Measurements from ENCODE around the gene HADHA. TPM values are rescaled to one million over a fixed set of nuclear protein-coding genes. Genes with fewer than 3 reads are reported as not detected.
A peak's percentile ranks its signal among the peaks of the same experiment; 100 is the strongest.

The HADHA gene
- total RNA-seq, 4 donors from 2014 or later = 92.8 to 233 (median 142) TPM

DNA sequence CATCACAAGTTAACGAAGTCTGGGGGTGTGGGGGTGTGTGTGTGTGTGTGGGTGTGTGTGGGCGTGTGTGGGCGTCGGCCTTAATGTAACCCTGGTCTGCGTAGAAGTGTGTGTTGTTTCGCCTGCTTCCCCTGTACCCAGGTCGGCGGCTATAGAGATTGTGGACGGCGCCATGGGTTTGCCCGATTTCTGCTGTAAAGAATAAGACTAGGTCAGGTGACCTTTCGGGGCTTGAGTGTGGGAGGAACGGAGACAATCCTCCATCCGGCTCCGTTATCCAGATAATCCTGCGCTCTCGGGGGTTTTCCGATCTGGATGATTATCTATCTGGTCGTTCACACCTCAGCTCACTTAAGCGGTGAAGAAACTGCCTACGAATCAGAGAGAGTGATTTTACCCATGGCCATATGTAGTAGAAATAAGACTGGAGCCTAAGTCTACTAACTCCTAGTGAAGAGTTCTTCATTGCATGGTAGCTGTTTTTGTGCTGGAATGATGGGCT is 850 bp upstream of the HADHA start:
- H3K9me3 ChIP-seq = no peaks in the 10 kb centered on the region
- DNase-seq = peak; percentile 66
- intact Hi-C loops (cut with DNase I; ENCODE audit: low total_unique reads) (loop anchor here (2.0 kb wide), 1 partner anchor 54 kb away; no protein-coding TSS in a partner anchor), in situ Hi-C loops (cut with MboI; ENCODE audit: low pct_ligation_motif_present in 1 of 4, low pct_unique_long_range_greater_than_20kb in 1 of 4, low sequenced_read_pairs in 3 of 4) (loop anchor here in 1 of 4 donors (25.0 kb wide), 1 partner anchor 92 kb away; the partner anchor contains the start of genes ADGRF3 and SELENOI)
- H3K4me1 ChIP-seq = peaks cover 19 to 65% (median 45%) of the 10 kb centered on the region in 4 donors
- 0% methylated on average over 1 to 21 of the region's 21 CpGs for WGBS, 2 donors (ENCODE audit: low coverage in 1 of 2)
- H3K27ac ChIP-seq = peak overlapping the region; percentile 86 to 97 (median 92)
- no peaks in the 10 kb centered on the region for H3K27me3 ChIP-seq
- no peaks in the 10 kb centered on the region for H3K36me3 ChIP-seq
- peak overlapping the region; percentile 73 to 90 (median 78) for H3K4me3 ChIP-seq
- TF ChIP-seq POLR2AphosphoS5 (IDR thresholded peaks at IDR 0.05) (no peak), EP300 (IDR thresholded peaks at IDR 0.05; ENCODE audit: low read depth) (no peak), POLR2A (IDR thresholded peaks at IDR 0.05) (no peak)
- TF ChIP-seq, protein P1, sequence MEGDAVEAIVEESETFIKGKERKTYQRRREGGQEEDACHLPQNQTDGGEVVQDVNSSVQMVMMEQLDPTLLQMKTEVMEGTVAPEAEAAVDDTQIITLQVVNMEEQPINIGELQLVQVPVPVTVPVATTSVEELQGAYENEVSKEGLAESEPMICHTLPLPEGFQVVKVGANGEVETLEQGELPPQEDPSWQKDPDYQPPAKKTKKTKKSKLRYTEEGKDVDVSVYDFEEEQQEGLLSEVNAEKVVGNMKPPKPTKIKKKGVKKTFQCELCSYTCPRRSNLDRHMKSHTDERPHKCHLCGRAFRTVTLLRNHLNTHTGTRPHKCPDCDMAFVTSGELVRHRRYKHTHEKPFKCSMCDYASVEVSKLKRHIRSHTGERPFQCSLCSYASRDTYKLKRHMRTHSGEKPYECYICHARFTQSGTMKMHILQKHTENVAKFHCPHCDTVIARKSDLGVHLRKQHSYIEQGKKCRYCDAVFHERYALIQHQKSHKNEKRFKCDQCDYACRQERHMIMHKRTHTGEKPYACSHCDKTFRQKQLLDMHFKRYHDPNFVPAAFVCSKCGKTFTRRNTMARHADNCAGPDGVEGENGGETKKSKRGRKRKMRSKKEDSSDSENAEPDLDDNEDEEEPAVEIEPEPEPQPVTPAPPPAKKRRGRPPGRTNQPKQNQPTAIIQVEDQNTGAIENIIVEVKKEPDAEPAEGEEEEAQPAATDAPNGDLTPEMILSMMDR (IDR thresholded peaks at IDR 0.05) = no peak

- TF ChIP-seq POLR2A (IDR thresholded peaks at IDR 0.05) (no peak), EP300 (IDR thresholded peaks at IDR 0.05; ENCODE audit: low read depth) (no peak), POLR2AphosphoS5 (IDR thresholded peaks at IDR 0.05) (no peak)
- TF ChIP-seq, protein P1 (IDR thresholded peaks at IDR 0.05) = no peak
- Histone ChIP-seq H3K27ac (peak overlapping the region; percentile 86 to 97 (median 92)), H3K36me3 (peaks cover 0 to 4% (median 0%) of the 10 kb centered on the region in 4 donors), H3K9me3 (no peaks in the 10 kb centered on the region), H3K4me3 (peak overlapping the region; percentile 73 to 90 (median 78)), H3K4me1 (peaks cover 21 to 70% (median 49%) of the 10 kb centered on the region in 4 donors), H3K27me3 (no peaks in the 10 kb centered on the region)
- intact Hi-C loops (cut with DNase I; ENCODE audit: low total_unique reads) = loop anchor here (2.0 kb wide), 1 partner anchor 55 kb away; no protein-coding TSS in a partner anchor
- 0 to 1% methylated on average over 15 to 22 of the region's 22 CpGs for WGBS, 2 donors (ENCODE audit: low coverage in 1 of 2)
- DNase-seq = peak; percentile 35
- in situ Hi-C loops (cut with MboI; ENCODE audit: low pct_ligation_motif_present in 1 of 4, low pct_unique_long_range_greater_than_20kb in 1 of 4, low sequenced_read_pairs in 3 of 4) = loop anchor here in 1 of 4 donors (25.0 kb wide), 1 partner anchor 94 kb away; the partner anchor contains the start of genes ADGRF3 and SELENOI
These were observed 743 bp downstream of the HADHA start for GRCh38 chr2:26243470-26244308.

GRCh38 chr2:26241928-26242436 is 2.5 kb downstream of the HADHA start:
- in situ Hi-C loops (cut with MboI; ENCODE audit: low pct_ligation_motif_present in 1 of 4, low pct_unique_long_range_greater_than_20kb in 1 of 4, low sequenced_read_pairs in 3 of 4) (loop anchor here in 1 of 4 donors (25.0 kb wide), 1 partner anchor 95 kb away; the partner anchor contains the start of genes ADGRF3 and SELENOI), intact Hi-C loops (cut with DNase I; ENCODE audit: low total_unique reads) (no loop called here)
- peaks cover 0 to 18% (median 7%) of the 10 kb centered on the region in 4 donors for H3K36me3 ChIP-seq
- H3K9me3 ChIP-seq = no peaks in the 10 kb centered on the region
- H3K27ac ChIP-seq = peak overlapping the region in 3 of 4 donors; percentile 51 to 93 (median 57)
- WGBS, 2 donors (ENCODE audit: low coverage in 1 of 2) = 69 to 72% methylated on average over 4 to 6 of the region's 6 CpGs
- TF ChIP-seq POLR2AphosphoS5 (IDR thresholded peaks at IDR 0.05) = no peak
- TF ChIP-seq EP300 (IDR thresholded peaks at IDR 0.05; ENCODE audit: low read depth) = no peak
- H3K4me1 ChIP-seq = peaks cover 20 to 66% (median 50%) of the 10 kb centered on the region in 4 donors
- H3K27me3 ChIP-seq = no peaks in the 10 kb centered on the region
- DNase-seq = no peak
- no peak overlapping the region for H3K4me3 ChIP-seq

GRCh38 chr2:26238311-26238958 is 6.0 kb downstream of the HADHA start:
- Histone ChIP-seq H3K4me3 (no peak overlapping the region), H3K36me3 (peaks cover 0 to 37% (median 20%) of the 10 kb centered on the region in 4 donors), H3K9me3 (no peaks in the 10 kb centered on the region), H3K27me3 (no peaks in the 10 kb centered on the region), H3K27ac (no peak overlapping the region), H3K4me1 (peaks cover 10 to 49% (median 33%) of the 10 kb centered on the region in 4 donors)
- no peak for TF ChIP-seq POLR2A (IDR thresholded peaks at IDR 0.05)
- TF ChIP-seq, protein P1 (IDR thresholded peaks at IDR 0.05) = no peak
- TF ChIP-seq POLR2AphosphoS5 (IDR thresholded peaks at IDR 0.05) = no peak
- TF ChIP-seq EP300 (IDR thresholded peaks at IDR 0.05; ENCODE audit: low read depth) = no peak
- DNase-seq = no peak
- intact Hi-C loops (cut with DNase I; ENCODE audit: low total_unique reads) (no loop called here), in situ Hi-C loops (cut with MboI; ENCODE audit: low pct_ligation_motif_present in 1 of 4, low pct_unique_long_range_greater_than_20kb in 1 of 4, low sequenced_read_pairs in 3 of 4) (loop anchor here in 1 of 4 donors (25.0 kb wide), 1 partner anchor 99 kb away; the partner anchor contains the start of genes ADGRF3 and SELENOI)
- 88 to 89% methylated on average over 3 to 4 of the region's 4 CpGs for WGBS, 2 donors (ENCODE audit: low coverage in 1 of 2)

Measured in transverse colon (tissue), 4 donors.